Common myeloid progenitor, CD34-positive (primary cell): ENCODE data around the gene HLA-DQA1.
"Not testable (repeated sequence)": the region's sequence is repeated elsewhere in the genome, so short reads cannot be mapped to it uniquely, and the experiment has no call there.

Experiments
- CTCF ChIA-PET: fragments of 350-600 bp; sonication (Branson Sonifier 250); formaldehyde crosslinking; loops from one replicate; lab custom pipeline; 2021; ENCODE audit warnings: antibody characterized with exemption; lab: Charles Lee
- POLR2A ChIA-PET: fragments of 350-600 bp; sonication (Branson Sonifier 250); formaldehyde crosslinking; loops from one replicate; lab custom pipeline; 2021; ENCODE audit warnings: antibody characterized with exemption; lab: Charles Lee
- DNase-seq, 3 donors: peaks; one replicate each; pipeline versions ENCODE4 v3.0.0 to v3.0.0-alpha.2; 2013
- H3K27ac ChIP-seq, 2 experiments: 1 replicate in 1 of 2; 2 replicates in 1 of 2; pipeline ENCODE4 v1.7.0; 2013; ENCODE audit warnings: inconsistent platforms in 2 of 2, low read length in 2 of 2, mild to moderate bottlenecking in 2 of 2, low read depth in 1 of 2, moderate library complexity in 1 of 2; ENCODE audit not compliant: severe bottlenecking in 2 of 2, insufficient read depth in 1 of 2, poor library complexity in 1 of 2
- H3K27me3 ChIP-seq, 5 experiments: replicated peaks in 2 of 5; 1 replicate in 3 of 5; 2 replicates in 2 of 5; pipeline versions ENCODE4 v1.6.1 to v1.7.0; 2013; ENCODE audit warnings: low read length in 4 of 5, mild to moderate bottlenecking in 2 of 5, moderate library complexity in 2 of 5, inconsistent platforms in 1 of 5; ENCODE audit not compliant: insufficient read depth in 5 of 5, control insufficient read depth in 4 of 5
- H3K36me3 ChIP-seq, 4 experiments: 1 replicate in 2 of 4; 2 replicates in 2 of 4; pipeline versions ENCODE4 v1.6.1 to v1.7.0; 2013; ENCODE audit warnings: low read length in 3 of 4, control low read depth in 1 of 4, mild to moderate bottlenecking in 1 of 4; ENCODE audit not compliant: control insufficient read depth in 4 of 4, insufficient read depth in 4 of 4
- H3K4me1 ChIP-seq, 4 experiments: 1 replicate in 3 of 4; 2 replicates in 1 of 4; pipeline versions ENCODE4 v1.6.1 to v1.7.1; 2013; ENCODE audit warnings: low read length in 3 of 4, mild to moderate bottlenecking in 3 of 4, control low read depth in 1 of 4, inconsistent platforms in 1 of 4, moderate library complexity in 1 of 4; ENCODE audit not compliant: control insufficient read depth in 4 of 4, insufficient read depth in 4 of 4; ENCODE audit errors: control extremely low read depth in 1 of 4
- H3K4me3 ChIP-seq, 7 experiments: 1 replicate in 4 of 7; 2 replicates in 3 of 7; pipeline versions ENCODE4 v1.5.1 to v1.7.0; 2013; ENCODE audit warnings: mild to moderate bottlenecking in 7 of 7, low read length in 6 of 7, moderate library complexity in 6 of 7, inconsistent platforms in 2 of 7, low read depth in 2 of 7, control low read depth in 1 of 7; ENCODE audit not compliant: insufficient read depth in 4 of 7, control insufficient read depth in 1 of 7; ENCODE audit errors: extremely low read depth in 1 of 7
- H3K9me3 ChIP-seq, 5 experiments: 1 replicate in 4 of 5; 2 replicates in 1 of 5; pipeline versions ENCODE4 v1.6.1 to v1.7.1; 2013; ENCODE audit warnings: low read length in 4 of 5, mild to moderate bottlenecking in 2 of 5, inconsistent platforms in 1 of 5, low read depth in 1 of 5, moderate library complexity in 1 of 5; ENCODE audit not compliant: control insufficient read depth in 4 of 5, insufficient read depth in 2 of 5; ENCODE audit errors: control extremely low read depth in 1 of 5
- WGBS: methylation state at CpG from one replicate; pipeline ENCODE4 v1.1.5; 2013; ENCODE audit not compliant: insufficient coverage; 5-methylcytosine and 5-hydroxymethylcytosine counted together

HLA-DQA1 gene

GRCh38 chr6:32657819-32658218 lies 20.6 kb downstream of the HLA-DQA1 start:
- H3K4me3 ChIP-seq, DNase-seq, CTCF ChIA-PET, POLR2A ChIA-PET, H3K9me3 ChIP-seq, H3K27ac ChIP-seq, H3K27me3 ChIP-seq, H3K4me1 ChIP-seq: not testable (repeated sequence)
- H3K36me3 ChIP-seq = peaks cover 0 to 31% (median 0%) of the 10 kb centered on the region in 4 experiments

DNA sequence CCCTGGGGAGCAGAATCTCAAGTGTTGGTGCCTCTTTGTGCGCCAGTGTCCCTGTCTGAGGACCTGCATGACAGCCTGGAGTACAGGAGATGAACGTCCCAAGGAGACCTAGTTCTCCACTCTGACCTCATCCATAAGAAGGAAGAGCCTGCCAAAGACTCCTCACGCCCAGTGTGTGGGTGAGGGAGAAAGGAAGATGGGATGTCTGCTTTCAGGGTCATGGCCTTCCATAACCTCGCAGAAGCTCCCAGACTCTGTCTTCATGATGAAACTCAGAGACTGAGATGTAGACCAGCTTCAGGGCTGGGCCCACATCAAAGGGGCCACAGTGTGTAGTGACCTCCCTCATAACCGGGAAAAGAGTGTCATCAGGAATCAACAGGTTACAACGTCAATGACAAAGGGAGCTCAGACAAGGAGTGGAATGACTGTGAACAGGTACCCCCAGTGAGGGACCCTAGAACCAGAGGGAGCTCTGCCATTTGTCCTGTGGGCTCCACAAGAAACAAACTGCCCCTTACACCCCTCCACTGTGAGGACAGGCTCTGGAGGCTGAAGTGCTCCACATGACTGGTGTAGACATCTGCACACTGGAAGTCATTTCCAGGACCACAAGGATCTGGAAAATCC lies 21.2 kb downstream of the HLA-DQA1 start:
- H3K36me3 ChIP-seq = peaks cover 0 to 37% (median 0%) of the 10 kb centered on the region in 4 experiments
- no peak for DNase-seq
- 88% methylated on average over 4 of the region's 6 CpGs for WGBS
- H3K27ac ChIP-seq = no peak overlapping the region
- POLR2A ChIA-PET = no interaction called here
- peaks cover 0 to 2% (median 0%) of the 10 kb centered on the region in 4 experiments for H3K4me1 ChIP-seq
- peaks cover 0 to 6% (median 0%) of the 10 kb centered on the region in 5 experiments for H3K9me3 ChIP-seq
- no peak overlapping the region for H3K4me3 ChIP-seq
- CTCF ChIA-PET = no interaction called here
- no peaks in the 10 kb centered on the region for H3K27me3 ChIP-seq

DNA sequence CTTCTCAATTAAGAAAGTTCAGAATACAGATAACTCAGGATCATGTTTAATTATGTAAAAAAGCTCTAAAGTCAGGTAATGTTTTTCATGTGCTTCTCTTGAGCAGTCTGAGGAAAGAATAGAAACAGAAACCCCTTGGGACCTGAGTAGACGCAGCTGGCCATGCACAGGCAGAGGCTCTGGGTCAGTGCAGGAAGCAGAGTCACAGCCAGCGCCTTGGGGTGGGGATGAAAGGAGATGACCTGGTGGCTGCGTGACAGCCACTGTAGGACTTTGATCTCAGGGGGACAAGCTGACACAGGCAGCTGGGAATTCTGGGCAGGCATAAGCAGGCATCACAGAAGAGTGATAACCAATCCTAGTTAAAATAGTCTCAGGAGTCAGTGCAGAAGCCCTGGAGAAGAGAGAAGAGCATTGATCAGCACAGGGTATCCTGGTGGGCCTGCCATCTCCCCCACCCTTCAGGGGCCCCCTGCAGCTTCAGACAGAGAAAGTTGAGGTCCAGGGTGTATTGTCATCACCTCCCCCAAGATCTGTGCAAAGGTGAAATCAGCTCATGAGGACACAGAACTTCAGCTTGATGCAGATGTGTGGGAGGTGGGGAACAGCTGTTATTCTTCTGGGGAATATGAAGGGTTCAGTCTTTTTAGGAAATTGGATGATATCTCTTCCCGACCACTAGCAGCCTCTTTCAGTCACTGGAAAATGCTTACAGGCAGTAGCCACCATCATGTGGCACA lies 22.8 kb downstream of the HLA-DQA1 start:
- Histone ChIP-seq H3K9me3 (peaks cover 0 to 6% (median 0%) of the 10 kb centered on the region in 5 experiments), H3K36me3 (peaks cover 0 to 38% (median 0%) of the 10 kb centered on the region in 4 experiments), H3K4me1 (peaks cover 0 to 16% (median 4%) of the 10 kb centered on the region in 4 experiments), H3K27ac (no peak overlapping the region), H3K4me3 (no peak overlapping the region), H3K27me3 (no peaks in the 10 kb centered on the region)
- CTCF ChIA-PET = no interaction called here
- POLR2A ChIA-PET = no interaction called here
- 70% methylated on average over 3 of the region's 4 CpGs for WGBS
- DNase-seq = no peak

DNA sequence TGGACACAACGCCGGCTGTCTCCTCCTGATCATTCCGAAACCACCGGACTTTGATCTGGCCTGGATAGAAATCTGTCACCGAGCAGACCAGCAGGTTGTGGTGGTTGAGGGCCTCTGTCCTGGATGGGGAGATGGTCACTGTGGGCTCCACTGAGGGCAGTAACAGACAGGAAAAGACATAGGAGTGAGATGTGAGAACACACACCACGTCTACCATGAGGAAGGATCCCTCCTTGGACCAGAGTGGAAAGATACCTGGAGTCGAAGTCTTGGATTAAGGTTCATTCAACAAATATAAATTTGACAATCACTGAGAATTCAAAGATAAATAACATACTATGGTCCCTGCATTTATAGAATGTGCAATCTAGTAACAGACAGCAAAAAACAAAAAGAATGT lies 24.9 kb downstream of the HLA-DQA1 start:
- Histone ChIP-seq H3K4me3 (no peak overlapping the region), H3K36me3 (peaks cover 0 to 38% (median 0%) of the 10 kb centered on the region in 4 experiments), H3K4me1 (peaks cover 0 to 27% (median 9%) of the 10 kb centered on the region in 4 experiments), H3K9me3 (no peaks in the 10 kb centered on the region), H3K27me3 (no peaks in the 10 kb centered on the region), H3K27ac (no peak overlapping the region)
- ChIA-PET POLR2A (no interaction called here), CTCF (no interaction called here)
- DNase-seq = no peak
- 100% methylated on average over 1 of the region's 7 CpGs for WGBS

DNA sequence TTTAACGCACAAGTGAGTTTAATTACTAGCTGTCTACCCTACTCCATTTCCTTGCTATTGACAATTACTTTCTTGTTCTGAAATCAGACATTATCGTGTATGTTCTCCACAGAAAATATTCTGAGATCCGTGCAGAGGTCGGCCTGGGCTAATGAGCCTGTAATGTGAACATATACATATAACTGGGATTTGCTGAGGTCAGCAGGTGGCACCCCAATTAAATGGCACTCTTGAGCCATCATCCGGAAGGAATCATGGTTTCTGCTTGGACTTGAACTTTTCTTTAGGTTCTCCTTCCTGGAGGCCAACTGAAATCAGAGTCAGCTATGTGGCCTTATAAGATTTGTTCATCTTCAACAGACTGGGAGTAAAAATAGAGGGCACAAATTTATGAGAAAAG lies 25.6 kb downstream of the HLA-DQA1 start:
- H3K36me3 ChIP-seq = peaks cover 0 to 38% (median 0%) of the 10 kb centered on the region in 4 experiments
- no peaks in the 10 kb centered on the region for H3K9me3 ChIP-seq
- no peak overlapping the region for H3K4me3 ChIP-seq
- no peaks in the 10 kb centered on the region for H3K27me3 ChIP-seq
- CTCF ChIA-PET = no interaction called here
- H3K27ac ChIP-seq = no peak overlapping the region
- DNase-seq = no peak
- whole genome bisulfite sequencing = 100% methylated on average over 1 of the region's 5 CpGs
- peaks cover 0 to 34% (median 11%) of the 10 kb centered on the region in 4 experiments for H3K4me1 ChIP-seq
- POLR2A ChIA-PET = interaction anchor here (0.7 kb wide), 1 partner anchor 96 kb away, joined by 4 read pairs; no protein-coding TSS in a partner anchor

DNA sequence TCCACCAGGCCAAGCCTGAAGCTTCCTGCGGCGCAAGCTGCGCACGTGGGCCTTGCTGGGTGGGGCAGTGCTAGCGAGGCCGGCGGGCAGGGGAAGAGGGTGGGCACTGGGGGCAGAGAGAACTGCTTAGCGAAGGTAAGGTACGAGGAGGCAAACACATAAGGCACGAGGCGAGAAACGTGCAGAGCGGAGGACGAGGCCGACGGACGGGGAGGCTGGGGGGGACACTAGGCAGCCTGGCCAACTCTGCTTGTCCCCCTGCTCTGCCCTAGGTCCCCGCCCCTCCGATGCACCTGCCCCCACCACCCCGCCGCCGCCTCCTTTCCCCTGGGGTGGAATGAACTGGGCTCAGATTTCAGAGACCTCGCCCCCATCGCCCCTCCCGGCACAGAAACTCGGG lies 27.1 kb downstream of the HLA-DQA1 start:
- POLR2A ChIA-PET = no interaction called here
- no peaks in the 10 kb centered on the region for H3K27me3 ChIP-seq
- H3K9me3 ChIP-seq = no peaks in the 10 kb centered on the region
- WGBS = 0% methylated on average over 1 of the region's 26 CpGs
- peaks cover 0 to 35% (median 0%) of the 10 kb centered on the region in 4 experiments for H3K36me3 ChIP-seq
- CTCF ChIA-PET = no interaction called here
- peaks cover 0 to 48% (median 21%) of the 10 kb centered on the region in 4 experiments for H3K4me1 ChIP-seq
- peak overlapping the region in 2 of 7 experiments; percentile 86 to 96 for H3K4me3 ChIP-seq
- no peak for DNase-seq
- no peak overlapping the region for H3K27ac ChIP-seq

GRCh38 chr6:32664827-32665362 lies 27.7 kb downstream of the HLA-DQA1 start:
- Histone ChIP-seq H3K27me3 (no peaks in the 10 kb centered on the region), H3K27ac (no peak overlapping the region), H3K9me3 (no peaks in the 10 kb centered on the region), H3K36me3 (peaks cover 0 to 33% (median 0%) of the 10 kb centered on the region in 4 experiments), H3K4me3 (peak overlapping the region in 6 of 7 experiments; percentile 20 to 96 (median 40)), H3K4me1 (peaks cover 2 to 52% (median 24%) of the 10 kb centered on the region in 4 experiments)
- ChIA-PET CTCF (no interaction called here), POLR2A (no interaction called here)
- peak; percentile 25 to 74 (median 46) for DNase-seq
- under 1% methylated on average over 27 of the region's 47 CpGs for WGBS
